Lung (tissue), 12 donors: ENCODE measurements around the gene CPD. TPM values are rescaled to one million over a fixed set of nuclear protein-coding genes. Genes with fewer than 3 reads are reported as not detected.

Experiments
- ATAC-seq: fragments of 200-7000 bp; cut with Tn5 transposase; one replicate; pipeline ENCODE4 v1.9.1; 2020; ENCODE audit warnings: moderate number of reproducible peaks; ENCODE audit not compliant: insufficient read depth, low FRiP score
- DNase-seq, 3 donors: peaks; one replicate each; pipeline ENCODE4 v3.0.0-alpha.2; 2013 to 2017
- H3K27ac ChIP-seq, 2 donors: one replicate each; pipeline ENCODE4 v1.5.1; 2013; ENCODE audit warnings: mild to moderate bottlenecking in 2 of 2, moderate library complexity in 2 of 2, control low read depth in 1 of 2, inconsistent platforms in 1 of 2, low read depth in 1 of 2, low read length in 1 of 2
- H3K27me3 ChIP-seq, 3 donors: one replicate each; pipeline ENCODE4 v1.5.1; 2013; ENCODE audit warnings: low read length in 2 of 3; ENCODE audit not compliant: control insufficient read depth in 3 of 3, insufficient read depth in 3 of 3
- H3K36me3 ChIP-seq, 4 donors: one replicate each; pipeline ENCODE4 v1.5.1; 2013; ENCODE audit warnings: low read length in 4 of 4, mild to moderate bottlenecking in 1 of 4, moderate library complexity in 1 of 4; ENCODE audit not compliant: control insufficient read depth in 4 of 4, insufficient read depth in 4 of 4
- H3K4me1 ChIP-seq, 5 donors: one replicate each; pipeline ENCODE4 v1.5.1; 2013; ENCODE audit warnings: low read length in 5 of 5, mild to moderate bottlenecking in 2 of 5, moderate library complexity in 1 of 5; ENCODE audit not compliant: control insufficient read depth in 5 of 5, insufficient read depth in 5 of 5
- H3K4me3 ChIP-seq: one replicate; pipeline ENCODE4 v1.5.1; 2013; ENCODE audit warnings: mild to moderate bottlenecking, control low read depth, moderate library complexity
- H3K9ac ChIP-seq, 2 donors: one replicate each; pipeline ENCODE4 v1.5.1; 2013; ENCODE audit warnings: low read length in 2 of 2, control low read depth in 1 of 2; ENCODE audit not compliant: insufficient read depth in 1 of 2
- H3K9me3 ChIP-seq, 4 donors: one replicate each; pipeline ENCODE4 v1.5.1; 2013; ENCODE audit warnings: low read length in 3 of 4, mild to moderate bottlenecking in 1 of 4, moderate library complexity in 1 of 4; ENCODE audit not compliant: control insufficient read depth in 4 of 4, insufficient read depth in 3 of 4
- WGBS, 2 donors: extraction: QIAGEN DNeasy Blood & Tissue Kit; methylation state at CpG; one replicate each; pipeline ENCODE4 v1.1.7; 2013; 5-methylcytosine and 5-hydroxymethylcytosine counted together
- polyA plus RNA-seq, 2 donors: library from polyadenylated mRNA; stranded (reverse); fragments of 200-250 nt; gene quantifications; one replicate each; pipeline ENCODE4 v1.2.1, GENCODE V29; 2013
- total RNA-seq, 2 donors: library from RNA; depleted of rRNA in 1 of 2; stranded (reverse); fragments of >200 nt in 1 of 2; gene quantifications; one replicate each; pipeline ENCODE4 v1.2.1, GENCODE V29; 2014 to 2021
- TF ChIP-seq, protein P1 (sequence below): IDR thresholded peaks from 2 replicates; pipeline ENCODE4 v1.5.1; 2012; ENCODE audit warnings: mild to moderate bottlenecking; ENCODE audit errors: control extremely low read depth, extremely low read depth
- donor health status: control.
- donor health status: control.
- donor health status: Bipolar disorder and iron deficiency.
- donor health status: healthy.
- donor health status: DM: yes; HTN: yes; CAD: no.

The CPD gene
- total and polyA plus RNA-seq, 4 donors, result 11.1 to 126 (median 88.1) TPM

DNA sequence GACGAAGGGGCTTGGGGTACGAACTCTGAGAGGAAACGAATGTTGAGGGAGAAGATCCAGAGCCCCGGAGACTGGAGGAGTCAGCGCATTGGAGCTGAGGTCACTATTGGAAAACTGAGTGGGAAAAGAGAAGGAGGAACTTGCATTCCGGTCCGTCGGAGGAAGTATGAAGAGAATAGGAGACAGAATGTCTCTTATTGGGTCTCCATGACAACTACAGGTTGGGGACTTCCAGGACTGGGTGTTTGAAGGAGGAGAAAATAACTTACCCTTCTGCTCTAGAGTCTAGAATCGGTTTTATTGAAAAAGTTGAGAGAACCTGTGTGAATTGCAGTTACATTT, 99.0 kb downstream of the CPD start:
- TF ChIP-seq, protein P1, sequence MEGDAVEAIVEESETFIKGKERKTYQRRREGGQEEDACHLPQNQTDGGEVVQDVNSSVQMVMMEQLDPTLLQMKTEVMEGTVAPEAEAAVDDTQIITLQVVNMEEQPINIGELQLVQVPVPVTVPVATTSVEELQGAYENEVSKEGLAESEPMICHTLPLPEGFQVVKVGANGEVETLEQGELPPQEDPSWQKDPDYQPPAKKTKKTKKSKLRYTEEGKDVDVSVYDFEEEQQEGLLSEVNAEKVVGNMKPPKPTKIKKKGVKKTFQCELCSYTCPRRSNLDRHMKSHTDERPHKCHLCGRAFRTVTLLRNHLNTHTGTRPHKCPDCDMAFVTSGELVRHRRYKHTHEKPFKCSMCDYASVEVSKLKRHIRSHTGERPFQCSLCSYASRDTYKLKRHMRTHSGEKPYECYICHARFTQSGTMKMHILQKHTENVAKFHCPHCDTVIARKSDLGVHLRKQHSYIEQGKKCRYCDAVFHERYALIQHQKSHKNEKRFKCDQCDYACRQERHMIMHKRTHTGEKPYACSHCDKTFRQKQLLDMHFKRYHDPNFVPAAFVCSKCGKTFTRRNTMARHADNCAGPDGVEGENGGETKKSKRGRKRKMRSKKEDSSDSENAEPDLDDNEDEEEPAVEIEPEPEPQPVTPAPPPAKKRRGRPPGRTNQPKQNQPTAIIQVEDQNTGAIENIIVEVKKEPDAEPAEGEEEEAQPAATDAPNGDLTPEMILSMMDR, result no peak
- peak overlapping the region; percentile 99 for H3K9ac ChIP-seq
- H3K4me3 ChIP-seq, result peak overlapping the region; percentile 89
- WGBS, 2 donors, result 0% methylated on average over 9 of the region's 9 CpGs
- no peaks in the 10 kb centered on the region for H3K9me3 ChIP-seq
- peak overlapping the region; percentile 86 to 98 for H3K27ac ChIP-seq
- no peak for ATAC-seq
- DNase-seq, result peak in 1 of 3 donors; percentile 17
- peaks cover 0 to 3% (median 0%) of the 10 kb centered on the region in 3 donors for H3K27me3 ChIP-seq
- peaks cover 0 to 14% (median 5%) of the 10 kb centered on the region in 5 donors for H3K4me1 ChIP-seq
- H3K36me3 ChIP-seq, result peaks cover 0 to 14% (median 7%) of the 10 kb centered on the region in 4 donors

DNA sequence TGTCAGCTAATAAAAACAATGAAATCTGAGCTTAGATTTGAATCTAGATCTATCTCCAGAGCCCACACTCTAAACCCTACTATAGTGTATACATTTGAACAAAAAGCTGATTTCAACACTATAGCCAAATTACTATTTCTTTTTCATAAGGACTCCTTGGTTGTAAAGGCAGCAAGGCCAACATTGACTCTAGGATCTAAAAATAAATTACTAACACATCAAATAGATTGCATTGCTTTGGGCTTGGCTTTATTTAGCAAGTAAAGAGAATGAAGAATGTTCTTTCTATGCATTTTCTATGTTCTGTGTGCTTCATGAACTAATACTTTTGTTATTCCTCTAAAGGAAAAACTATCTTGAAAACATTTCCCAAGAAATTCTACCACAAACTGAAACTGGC, 103.8 kb downstream of the CPD start:
- DNase-seq, result no peak
- no peaks in the 10 kb centered on the region for H3K9me3 ChIP-seq

DNA sequence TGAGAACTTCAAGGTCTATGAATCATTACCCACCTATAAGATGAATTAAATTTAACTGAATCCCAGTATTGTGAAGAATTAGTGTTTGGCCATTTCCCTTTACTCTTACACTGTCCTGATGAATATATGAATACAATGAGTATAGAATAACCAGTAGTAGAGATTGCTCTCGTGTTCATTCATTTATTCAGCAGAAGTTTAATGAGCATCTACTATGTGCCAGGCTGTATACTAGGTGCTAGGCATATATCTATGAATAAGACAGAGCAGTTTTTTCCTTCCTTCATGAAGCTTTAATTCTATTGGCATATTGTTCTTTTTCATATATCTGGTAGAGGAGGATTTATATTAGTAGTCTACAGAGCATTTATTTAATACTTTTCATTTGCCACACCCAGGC, 104.4 kb downstream of the CPD start:
- no peak for ATAC-seq
- Histone ChIP-seq H3K27me3 (no peaks in the 10 kb centered on the region), H3K4me1 (peaks cover 0 to 5% (median 3%) of the 10 kb centered on the region in 5 donors), H3K9me3 (no peaks in the 10 kb centered on the region), H3K27ac (no peak overlapping the region), H3K4me3 (no peak overlapping the region), H3K9ac (no peak overlapping the region), H3K36me3 (peaks cover 10 to 40% (median 19%) of the 10 kb centered on the region in 4 donors)
- 97 to 98% methylated on average over 1 of the region's 1 CpG for WGBS, 2 donors
- DNase-seq, result no peak
- TF ChIP-seq, protein P1, result no peak

More for the DNA sequence above, 103.8 kb downstream of the CPD start:
- Histone ChIP-seq H3K4me3 (no peak overlapping the region), H3K9ac (no peak overlapping the region), H3K36me3 (peaks cover 8 to 40% (median 18%) of the 10 kb centered on the region in 4 donors), H3K27me3 (no peaks in the 10 kb centered on the region), H3K4me1 (peaks cover 0 to 8% (median 5%) of the 10 kb centered on the region in 5 donors), H3K27ac (no peak overlapping the region)
- no peak for ATAC-seq
- TF ChIP-seq, protein P1, result no peak

DNA sequence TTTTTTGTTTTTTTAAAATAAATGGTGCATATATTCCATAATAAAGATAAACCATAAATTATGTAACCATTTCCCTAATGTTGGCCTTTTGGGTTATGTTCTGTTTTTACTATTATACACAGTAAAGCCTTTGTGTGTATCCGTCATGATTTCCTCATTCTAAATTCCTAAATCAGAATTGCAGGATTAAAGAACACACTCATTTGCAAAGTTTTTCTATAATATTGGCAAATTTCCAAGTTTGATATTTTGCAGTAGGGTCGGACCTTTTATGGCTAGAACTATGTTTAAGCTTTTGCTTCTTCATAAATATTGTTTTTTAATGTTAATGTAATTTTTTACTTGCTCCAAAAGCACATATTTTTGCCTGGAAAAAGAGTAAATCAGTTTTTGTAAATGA, 115.1 kb downstream of the CPD start:
- Histone ChIP-seq H3K9me3 (no peaks in the 10 kb centered on the region), H3K27ac (no peak overlapping the region), H3K36me3 (peaks cover 20 to 54% (median 35%) of the 10 kb centered on the region in 4 donors), H3K4me3 (no peak overlapping the region), H3K9ac (no peak overlapping the region), H3K27me3 (no peaks in the 10 kb centered on the region), H3K4me1 (no peaks in the 10 kb centered on the region)
- DNase-seq (peak in 2 of 3 donors; percentile 11 to 16), ATAC-seq (no peak)
- TF ChIP-seq, protein P1, result no peak
- 64 to 68% methylated on average over 2 of the region's 2 CpGs for WGBS, 2 donors
